GM06990 (cell line): Measurements from ENCODE around the gene CCNF.
"Not testable (repeated sequence)": the region's sequence is repeated elsewhere in the genome, so short reads cannot be mapped to it uniquely, and the experiment has no call there.

Experiments
- DNase-seq: peaks from one replicate; pipeline ENCODE4 v3.0.0-alpha.2; 2011; ENCODE audit not compliant: insufficient read length; ENCODE audit errors: extremely low read depth
- H3K27me3 ChIP-seq: replicated peaks from 2 replicates; pipeline ENCODE4 v1.6.0; 2011; ENCODE audit warnings: low read length; ENCODE audit not compliant: control insufficient read depth, insufficient read depth
- H3K36me3 ChIP-seq: 2 replicates; pipeline ENCODE4 v1.5.1; 2011; ENCODE audit warnings: low read length; ENCODE audit not compliant: control insufficient read depth, insufficient read depth
- H3K4me3 ChIP-seq: replicated peaks from 2 replicates; pipeline ENCODE4 v1.5.1; 2011; ENCODE audit warnings: low read depth, mild to moderate bottlenecking, control low read depth, low read length
- CTCF ChIP-seq: IDR thresholded peaks from 2 replicates; pipeline ENCODE4 v1.5.1; 2011; ENCODE audit warnings: low read length, control low read depth, mild to moderate bottlenecking, inconsistent platforms; ENCODE audit not compliant: insufficient read depth, poor library complexity, severe bottlenecking

CCNF gene

GRCh38 chr16:2439598-2439997, 10.4 kb downstream of the CCNF start:
- Histone ChIP-seq H3K4me3 (no peak overlapping the region), H3K27me3 (no peaks in the 10 kb centered on the region), H3K36me3 (peaks cover 36% of the 10 kb centered on the region)
- no peak for DNase-seq
- no peak for TF ChIP-seq CTCF

- H3K4me3 ChIP-seq, H3K27me3 ChIP-seq, DNase-seq: not testable (repeated sequence)
- H3K36me3 ChIP-seq, result peaks cover 44% of the 10 kb centered on the region
Observed at GRCh38 chr16:2441143-2441804, 12.0 kb downstream of the CCNF start.

- H3K4me3 ChIP-seq, result no peak overlapping the region
- DNase-seq, result no peak
- H3K36me3 ChIP-seq, result peaks cover 42% of the 10 kb centered on the region
- no peaks in the 10 kb centered on the region for H3K27me3 ChIP-seq
- TF ChIP-seq CTCF, result no peak
Observed at GRCh38 chr16:2443555-2443954, 14.3 kb downstream of the CCNF start.

GRCh38 chr16:2447920-2448583, 18.8 kb downstream of the CCNF start:
- Histone ChIP-seq H3K4me3 (no peak overlapping the region), H3K36me3 (peaks cover 56% of the 10 kb centered on the region), H3K27me3 (no peaks in the 10 kb centered on the region)
- no peak for DNase-seq
- no peak for TF ChIP-seq CTCF

- TF ChIP-seq CTCF, result no peak
- H3K27me3 ChIP-seq, result no peaks in the 10 kb centered on the region
- DNase-seq, result no peak
- no peak overlapping the region for H3K4me3 ChIP-seq
- H3K36me3 ChIP-seq, result peaks cover 56% of the 10 kb centered on the region
Observed at GRCh38 chr16:2449118-2449517, 19.9 kb downstream of the CCNF start.

- H3K27me3 ChIP-seq, result no peaks in the 10 kb centered on the region
- no peak overlapping the region for H3K4me3 ChIP-seq
- DNase-seq, result no peak
- H3K36me3 ChIP-seq, result peaks cover 55% of the 10 kb centered on the region
- TF ChIP-seq CTCF, result no peak
Observed at GRCh38 chr16:2450535-2450934, 21.3 kb downstream of the CCNF start.
